H54 (cell line): ENCODE results near the gene MTMR6.
A peak's percentile ranks its signal among the peaks of the same experiment; 100 is the strongest.

Source experiments
- DNase-seq: peaks from one replicate; pipeline ENCODE4 v3.0.0; 2011; ENCODE audit warnings: low spot score, mixed read lengths; ENCODE audit not compliant: insufficient read length
- FAIRE-seq: peaks from 3 replicates; lab custom pipeline; 2011; peaks lifted over from hg19 to GRCh38; lab: Jason Lieb, UNC
- POLR2A ChIP-seq: IDR thresholded peaks from 2 replicates; pipeline ENCODE4 v1.6.1; 2011; ENCODE audit warnings: low read depth, mild to moderate bottlenecking, low read length

The MTMR6 gene

DNA sequence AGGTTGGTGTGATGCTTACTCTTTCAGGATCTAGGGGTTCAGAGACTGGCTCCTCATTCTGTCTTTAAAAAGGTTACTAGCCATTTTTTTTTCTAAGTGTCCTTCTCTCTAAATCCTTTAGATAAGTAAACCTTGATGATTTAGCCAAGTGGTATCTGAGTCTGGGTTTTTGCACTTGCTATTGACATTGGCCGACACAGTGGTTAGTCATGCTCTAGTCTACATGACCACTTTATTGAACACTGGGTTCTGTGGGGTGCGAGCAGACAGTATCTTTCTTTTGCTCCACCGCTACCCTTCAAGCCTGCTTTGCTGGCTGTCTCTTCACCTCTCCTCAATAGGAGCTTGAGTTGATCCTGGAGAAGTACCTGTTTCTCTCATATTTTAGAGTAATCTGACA lies 7.9 kb upstream of the MTMR6 start:
- no peak for TF ChIP-seq POLR2A
- no peak for DNase-seq
- FAIRE-seq: no peak

DNA sequence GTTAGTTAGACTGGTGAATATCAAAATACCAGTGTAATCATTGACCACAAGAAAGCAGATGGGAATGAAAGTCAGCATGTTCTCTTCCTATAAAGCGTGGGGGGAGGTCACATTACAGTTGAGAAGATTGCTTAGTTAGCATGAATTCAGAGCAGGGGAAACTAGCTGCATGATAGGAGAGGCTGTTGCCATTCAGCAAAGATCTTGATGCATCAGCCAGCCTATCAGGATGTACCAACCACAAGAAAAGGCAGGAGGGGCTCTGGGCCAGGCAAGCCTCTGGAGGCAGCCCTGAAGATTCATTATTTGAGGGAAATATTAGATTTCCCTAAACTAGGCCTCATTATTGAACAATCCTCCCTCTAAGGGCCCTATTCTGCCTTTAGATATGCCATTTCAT lies 5.0 kb upstream of the MTMR6 start:
- no peak for TF ChIP-seq POLR2A
- DNase-seq: no peak
- no peak for FAIRE-seq

DNA sequence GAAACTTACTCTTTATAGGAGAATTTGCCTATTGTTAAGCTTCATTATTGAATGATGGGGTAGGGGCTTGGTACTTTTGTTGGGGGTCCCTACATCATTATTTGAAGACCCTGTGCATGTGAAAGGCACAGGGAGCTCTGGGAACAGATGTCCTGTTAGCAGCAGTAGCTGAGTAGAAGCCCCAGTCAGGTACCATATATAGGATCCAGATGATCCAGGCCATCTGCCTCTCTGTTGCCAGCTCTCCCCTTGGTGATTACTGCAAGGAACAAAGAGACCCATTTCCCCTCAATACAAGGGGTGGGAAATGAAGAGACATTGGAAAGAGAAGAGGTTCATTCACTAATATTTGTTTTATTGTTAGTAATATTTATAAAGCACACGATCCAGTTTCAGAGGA lies 4.4 kb upstream of the MTMR6 start:
- FAIRE-seq (no peak), DNase-seq (no peak)
- no peak for TF ChIP-seq POLR2A

DNA sequence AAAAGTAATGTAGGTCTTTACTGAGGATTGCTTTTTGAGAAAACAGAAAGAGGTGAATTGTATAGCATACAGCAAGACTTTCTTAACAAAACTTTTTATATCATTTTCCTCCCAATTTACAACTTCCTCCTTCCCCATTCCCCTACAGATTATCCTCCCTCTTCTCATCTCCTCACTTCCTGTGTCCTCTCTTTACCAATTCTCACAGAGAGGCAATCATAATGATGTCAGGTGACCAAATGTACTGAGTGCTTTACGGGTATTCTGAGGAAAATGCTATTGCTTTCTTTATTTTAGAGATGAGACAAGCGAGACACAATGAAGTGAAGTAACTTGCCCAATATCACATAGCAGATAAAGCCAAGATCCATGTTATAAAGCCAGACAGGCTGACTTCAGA lies 1.7 kb upstream of the MTMR6 start:
- FAIRE-seq (no peak), DNase-seq (no peak)
- TF ChIP-seq POLR2A: no peak

DNA sequence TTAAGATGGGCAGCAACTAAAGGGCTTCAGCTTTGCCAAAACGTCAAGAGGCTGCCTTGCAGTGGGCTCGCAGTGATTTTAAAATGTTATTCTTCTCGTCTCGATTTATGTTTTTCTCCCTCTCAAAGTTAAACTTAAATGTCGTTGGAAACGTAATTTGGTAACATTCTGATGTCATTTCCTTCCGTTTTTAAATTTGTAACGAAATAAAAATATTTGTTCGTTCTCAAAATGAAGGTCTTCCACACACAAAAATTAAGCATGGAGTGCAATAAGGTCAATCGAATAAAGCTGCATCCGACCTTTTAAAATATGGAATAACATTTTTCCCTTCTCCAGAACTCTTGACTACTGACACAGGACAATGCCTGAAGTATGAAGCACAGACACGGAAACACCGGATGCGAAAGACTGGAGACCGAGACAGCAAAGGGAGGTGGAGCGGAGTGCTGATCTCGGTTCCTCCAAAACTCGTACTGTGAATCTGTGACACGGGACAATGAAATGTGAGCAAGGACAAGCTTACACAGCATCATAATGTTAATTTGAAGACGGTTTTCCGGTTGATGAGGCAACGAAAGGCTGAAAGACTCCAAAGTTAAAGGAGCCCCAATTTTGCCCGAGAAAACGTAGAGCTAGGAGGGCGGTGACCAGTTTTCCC lies 850 bp downstream of the MTMR6 start:
- TF ChIP-seq POLR2A: no peak
- DNase-seq (no peak), FAIRE-seq (peak; percentile 50)

DNA sequence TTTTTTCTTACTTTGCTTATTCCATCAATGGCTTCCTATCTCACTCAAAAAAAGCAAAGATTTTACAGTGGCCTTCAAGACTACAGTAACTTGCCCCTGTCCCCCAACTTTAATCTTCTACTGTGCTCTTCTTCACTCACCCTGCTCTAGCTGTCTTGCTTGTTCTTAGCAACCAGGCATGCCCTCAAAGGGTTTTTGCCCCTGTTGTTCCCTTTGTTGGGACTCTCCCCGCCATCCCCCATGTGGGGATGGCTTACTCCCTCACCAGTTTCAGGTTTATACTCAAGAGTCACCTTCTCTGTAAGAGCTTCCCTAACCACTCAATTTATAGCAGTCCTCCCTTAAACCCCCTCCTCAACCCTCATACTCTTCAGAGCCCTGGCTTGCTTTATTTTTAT lies 5.4 kb downstream of the MTMR6 start:
- FAIRE-seq: no peak
- no peak for DNase-seq
- no peak for TF ChIP-seq POLR2A

DNA sequence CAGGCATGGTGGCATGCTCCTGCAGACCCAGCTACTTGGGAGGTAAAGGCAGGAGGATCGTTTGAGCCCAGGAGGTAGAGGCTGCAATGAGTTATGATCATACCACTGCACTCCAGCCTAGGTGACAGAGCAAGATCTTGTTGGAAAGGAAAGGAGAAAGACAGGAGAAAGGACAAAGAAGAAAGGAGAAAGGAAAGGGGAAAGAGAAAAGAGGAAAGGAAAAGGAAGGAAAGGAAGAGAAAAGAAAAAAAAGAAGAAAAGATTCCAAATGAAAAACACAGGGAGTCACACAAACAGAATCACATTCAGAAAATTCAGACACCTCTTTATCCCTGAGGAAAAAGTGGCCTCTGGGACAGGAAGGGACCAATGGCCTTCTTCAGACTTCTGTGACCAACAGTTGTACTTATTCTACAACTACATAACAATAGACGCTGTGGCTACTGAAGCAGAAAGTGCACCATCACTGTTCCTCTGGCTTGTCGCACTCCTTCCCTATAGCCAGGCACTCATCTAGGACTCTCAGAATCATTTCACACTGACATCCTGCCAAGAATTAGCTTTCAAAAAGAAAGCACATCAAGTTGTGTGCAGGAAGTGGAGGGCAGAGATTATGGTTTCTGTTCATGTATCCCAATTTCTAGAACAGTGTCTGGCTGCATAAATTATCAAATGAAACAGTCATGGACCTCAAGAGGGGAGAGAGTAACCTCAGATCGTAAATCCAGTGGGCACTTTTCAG lies 5.9 kb downstream of the MTMR6 start:
- FAIRE-seq: no peak
- no peak for DNase-seq
- TF ChIP-seq POLR2A: no peak

DNA sequence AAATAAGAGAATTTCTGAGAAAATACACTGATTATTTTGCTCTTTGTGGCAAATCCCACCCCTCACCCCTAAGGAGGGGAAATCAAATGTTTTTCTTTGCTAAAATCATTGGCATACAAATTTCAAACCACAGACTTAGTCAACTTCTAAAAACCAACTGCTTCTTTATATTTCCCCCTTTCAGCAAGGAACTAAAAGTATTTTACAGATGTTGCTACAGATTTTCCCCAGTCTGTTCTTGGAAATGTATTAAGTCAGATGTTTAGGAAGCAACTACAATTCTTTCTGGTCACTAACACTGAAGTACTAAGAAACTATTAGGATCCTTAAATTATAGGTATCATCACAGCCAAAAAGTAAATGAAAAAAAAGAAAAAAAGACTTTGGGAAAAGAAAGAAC lies 6.9 kb downstream of the MTMR6 start:
- TF ChIP-seq POLR2A: no peak
- FAIRE-seq (no peak), DNase-seq (no peak)

DNA sequence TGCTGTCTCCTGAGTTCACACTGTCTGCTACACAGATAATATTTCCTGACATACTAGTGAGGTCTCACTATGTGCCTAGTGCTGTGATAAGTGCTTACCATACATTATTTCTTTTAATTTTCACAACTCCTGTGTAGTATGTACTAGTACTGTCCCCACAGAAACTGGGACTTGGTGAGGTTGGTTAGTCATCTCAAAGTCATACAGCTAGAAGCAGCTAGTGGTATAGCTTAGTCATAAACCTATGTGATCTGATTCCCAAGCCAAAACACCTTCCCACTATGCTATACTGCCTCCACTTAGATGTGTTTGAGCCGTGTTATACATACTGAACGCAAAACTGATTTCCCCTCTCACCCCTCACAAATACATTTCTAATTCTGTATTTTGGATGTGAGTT lies 10.5 kb downstream of the MTMR6 start:
- peak; percentile 90 for FAIRE-seq
- TF ChIP-seq POLR2A: no peak
- DNase-seq: peak; percentile 27

DNA sequence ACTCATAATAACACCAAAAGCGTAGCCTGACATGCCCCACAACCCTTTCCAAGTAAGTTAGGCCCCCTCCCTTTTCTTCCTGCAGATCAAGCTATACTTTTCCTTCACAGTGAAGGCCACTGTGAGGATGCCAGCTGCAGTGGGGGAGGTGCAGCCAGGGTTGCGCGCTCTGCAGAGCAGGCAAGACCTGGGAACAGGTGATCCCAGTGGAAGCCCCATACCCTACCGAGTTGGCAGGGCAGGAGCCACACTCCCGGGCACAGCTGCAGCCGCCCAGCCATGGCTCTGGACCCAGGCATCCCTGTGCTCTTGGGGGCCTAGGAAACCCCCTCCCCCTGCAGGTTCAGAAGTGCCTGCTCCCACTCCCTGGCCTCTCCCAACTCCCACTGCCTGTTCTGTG lies 18.7 kb downstream of the MTMR6 start:
- FAIRE-seq: no peak
- DNase-seq: no peak

DNA sequence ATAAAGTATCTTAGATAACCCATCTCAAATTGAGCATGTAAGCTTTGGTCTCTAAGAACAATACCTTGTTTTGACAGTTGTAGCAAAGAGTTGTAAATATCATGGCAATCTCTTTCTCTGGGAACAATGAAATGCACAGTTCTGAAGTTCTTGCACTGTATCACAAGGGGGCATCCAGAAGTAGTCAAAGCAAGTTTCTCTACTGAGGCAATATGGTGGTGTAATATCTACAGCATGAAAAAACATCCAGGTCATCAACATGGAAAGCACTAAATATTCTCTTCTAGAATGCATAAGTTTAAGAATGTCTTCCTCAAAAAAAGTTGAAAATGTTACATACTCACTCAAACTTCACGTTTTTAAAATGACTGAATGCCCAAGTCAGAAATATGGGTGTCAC lies 19.6 kb downstream of the MTMR6 start:
- DNase-seq (no peak), FAIRE-seq (no peak)
- TF ChIP-seq POLR2A: no peak

More for the DNA sequence above, 18.7 kb downstream of the MTMR6 start:
- no peak for TF ChIP-seq POLR2A

DNA sequence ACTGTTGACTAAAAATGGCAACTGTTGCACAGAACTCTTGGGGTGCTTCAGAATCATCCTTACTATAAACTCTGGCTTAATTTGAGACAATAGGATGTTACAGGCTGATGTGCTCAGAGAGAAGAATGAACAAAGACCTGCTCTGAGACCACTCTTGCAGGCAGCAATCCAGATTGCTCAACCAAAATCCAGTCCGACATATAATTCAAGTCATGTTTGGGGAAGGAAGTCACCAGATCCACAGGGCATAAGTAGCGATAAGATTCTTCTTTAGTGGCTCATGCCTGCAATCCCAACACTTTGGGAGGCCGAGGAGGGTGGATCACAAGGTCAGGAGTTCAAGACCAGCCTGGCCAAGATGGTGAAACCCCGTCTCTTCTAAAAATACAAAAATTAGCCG lies 20.6 kb downstream of the MTMR6 start:
- no peak for TF ChIP-seq POLR2A
- DNase-seq (no peak), FAIRE-seq (no peak)

DNA sequence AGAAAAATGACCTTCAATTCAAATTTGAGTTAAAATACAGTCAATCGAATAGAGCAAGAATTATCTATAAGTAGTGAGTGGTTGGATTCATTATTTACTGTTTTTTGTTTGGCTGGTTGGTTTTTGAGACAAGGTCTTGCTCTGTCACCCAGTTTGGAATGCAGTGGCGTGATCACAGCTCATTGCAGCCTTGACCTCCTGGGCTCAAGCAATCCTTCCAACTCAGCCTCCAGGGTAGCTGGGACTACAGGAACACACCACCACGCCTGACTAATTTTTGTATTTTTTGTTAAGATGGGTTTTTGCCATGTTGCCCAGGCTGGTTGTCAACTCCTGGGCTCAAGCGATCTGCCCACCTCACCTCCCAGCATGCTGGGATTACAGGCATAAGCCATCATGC lies 25.0 kb downstream of the MTMR6 start:
- DNase-seq (no peak), FAIRE-seq (no peak)
- no peak for TF ChIP-seq POLR2A

DNA sequence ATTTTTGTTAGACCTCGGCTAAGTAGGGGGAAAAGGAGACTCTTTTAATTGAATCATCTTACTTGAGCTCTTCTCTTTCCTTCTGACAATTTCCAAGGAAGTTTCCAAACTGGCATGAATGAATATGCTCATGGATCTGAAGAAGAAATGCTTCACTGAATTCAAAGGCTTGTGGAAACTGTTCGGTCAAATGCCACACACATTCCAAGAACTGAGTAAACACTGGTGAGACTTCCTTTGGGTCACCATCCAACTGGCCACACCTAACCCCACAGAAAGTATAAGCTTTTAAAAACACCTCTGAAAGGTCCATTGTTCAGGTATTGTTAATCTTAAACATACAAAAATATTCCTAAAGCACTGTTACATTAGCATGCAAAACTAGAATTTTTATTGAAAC lies 33.6 kb downstream of the MTMR6 start:
- FAIRE-seq: no peak
- DNase-seq: no peak
- no peak for TF ChIP-seq POLR2A

DNA sequence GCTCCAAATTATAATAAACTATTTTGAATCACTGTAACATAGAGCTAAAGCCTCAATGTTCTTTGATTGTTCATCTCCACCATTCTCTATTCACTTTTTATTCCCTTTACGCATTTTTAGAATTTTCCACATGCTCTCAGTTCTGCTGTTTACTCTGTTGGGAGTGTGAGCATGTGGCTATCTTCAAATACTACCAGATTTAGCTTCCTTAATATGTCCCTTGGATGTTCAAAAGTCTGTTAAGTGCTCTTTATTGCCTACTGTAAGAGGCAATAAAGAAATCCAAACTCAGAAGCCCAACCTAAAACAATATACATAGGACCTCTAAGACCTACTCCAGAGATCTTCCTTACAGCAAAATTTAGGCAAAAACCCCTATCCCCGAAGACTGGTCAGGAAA lies 34.5 kb downstream of the MTMR6 start:
- TF ChIP-seq POLR2A: no peak
- DNase-seq (no peak), FAIRE-seq (no peak)

DNA sequence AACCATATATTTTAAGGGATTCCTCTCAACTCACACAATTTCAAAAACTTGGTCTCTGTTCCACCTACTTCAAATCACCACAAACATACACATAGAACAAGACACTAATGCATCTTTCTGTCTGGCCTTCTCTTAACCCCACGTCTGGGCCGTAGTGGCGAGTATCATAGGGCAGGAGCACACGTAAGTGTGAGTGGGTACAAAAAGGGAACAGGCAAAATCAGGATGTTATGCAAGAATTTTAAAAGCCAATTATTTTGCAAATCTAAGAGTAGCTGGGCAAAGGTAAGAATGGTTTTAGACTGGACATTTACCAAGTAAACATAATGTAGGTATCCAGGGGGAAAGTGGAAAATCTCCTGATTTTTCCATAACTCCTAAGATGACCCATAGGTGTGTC lies 35.1 kb downstream of the MTMR6 start:
- no peak for TF ChIP-seq POLR2A
- FAIRE-seq (no peak), DNase-seq (no peak)
